Memory B cell (primary cell): ENCODE results near the gene TLE3.

ENCODE experiments used
- ATAC-seq: fragments of 150-1000 bp; cut with Tn5 transposase; 2 replicates; pipeline ENCODE4 v1.10.0; 2021; ENCODE audit warnings: low read depth, mild to moderate bottlenecking, moderate library complexity
- DNase-seq, 2 donors: peaks; one replicate each; pipeline ENCODE4 v3.0.0; 2022; ENCODE audit warnings: low spot score in 2 of 2
- H3K27ac Mint-ChIP-seq: one replicate; pipeline ENCODE4 v1.8.0; 2022; ENCODE audit warnings: mild to moderate bottlenecking, moderate library complexity, mixed read lengths
- H3K27me3 Mint-ChIP-seq: one replicate; pipeline ENCODE4 v1.8.0; 2022; ENCODE audit warnings: mixed read lengths
- H3K36me3 Mint-ChIP-seq: one replicate; pipeline ENCODE4 v1.8.0; 2022; ENCODE audit warnings: mild to moderate bottlenecking, mixed read lengths
- H3K4me1 Mint-ChIP-seq: one replicate; pipeline ENCODE4 v1.8.0; 2022; ENCODE audit warnings: mixed read lengths
- H3K4me3 Mint-ChIP-seq: one replicate; pipeline ENCODE4 v1.8.0; 2022; ENCODE audit warnings: mild to moderate bottlenecking, moderate library complexity, mixed read lengths
- H3K9me3 Mint-ChIP-seq: one replicate; pipeline ENCODE4 v1.8.0; 2022; ENCODE audit warnings: mixed read lengths

Gene TLE3

DNA sequence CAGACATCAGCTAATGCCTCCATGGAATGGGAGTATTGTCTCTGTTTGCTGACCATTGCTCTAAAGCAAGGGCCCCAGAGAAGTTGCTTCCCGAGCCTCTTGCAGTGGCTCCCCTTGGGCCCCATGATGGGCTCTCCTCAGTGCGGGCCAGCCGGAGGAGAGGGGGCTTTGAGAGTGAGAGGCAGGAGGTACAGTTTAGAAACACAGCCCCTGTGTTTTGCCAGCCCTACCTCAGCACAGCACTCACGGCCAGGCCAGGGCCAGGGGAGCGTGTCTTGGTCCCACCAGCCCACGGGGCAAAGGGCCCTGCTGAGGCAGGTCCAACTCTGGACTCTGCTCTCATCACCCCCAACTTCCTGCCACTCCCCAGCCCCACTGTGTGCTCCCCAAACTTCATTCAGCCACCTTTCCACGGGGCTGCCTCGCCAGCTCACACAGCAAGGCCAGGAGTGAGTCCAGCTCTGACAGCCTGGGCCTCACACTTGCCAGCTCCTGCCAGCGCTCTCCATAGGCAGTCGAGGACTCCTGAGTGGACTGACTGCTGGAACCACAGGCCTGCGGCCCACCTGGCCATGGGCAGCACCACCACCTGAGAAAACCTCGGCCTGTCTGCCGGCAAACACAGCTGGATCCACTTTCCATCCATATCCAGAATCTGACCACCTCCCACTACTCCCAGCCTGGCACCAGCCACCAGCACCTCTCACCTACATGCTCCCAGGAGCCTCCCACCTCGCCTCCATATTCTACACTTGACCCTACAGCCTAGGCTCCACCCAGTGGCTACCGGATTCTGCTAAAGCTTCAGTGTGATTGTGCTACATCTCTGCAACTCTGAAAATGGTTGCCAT is 99.0 kb downstream of the TLE3 start:
- Mint-ChIP-seq H3K4me1 (peaks cover 70% of the 10 kb centered on the region), H3K27me3 (no peaks in the 10 kb centered on the region), H3K36me3 (peaks cover 12% of the 10 kb centered on the region), H3K9me3 (peaks cover 5% of the 10 kb centered on the region), H3K27ac (peak overlapping the region; percentile 74), H3K4me3 (no peak overlapping the region)
- ATAC-seq (no peak), DNase-seq (no peak)

DNA sequence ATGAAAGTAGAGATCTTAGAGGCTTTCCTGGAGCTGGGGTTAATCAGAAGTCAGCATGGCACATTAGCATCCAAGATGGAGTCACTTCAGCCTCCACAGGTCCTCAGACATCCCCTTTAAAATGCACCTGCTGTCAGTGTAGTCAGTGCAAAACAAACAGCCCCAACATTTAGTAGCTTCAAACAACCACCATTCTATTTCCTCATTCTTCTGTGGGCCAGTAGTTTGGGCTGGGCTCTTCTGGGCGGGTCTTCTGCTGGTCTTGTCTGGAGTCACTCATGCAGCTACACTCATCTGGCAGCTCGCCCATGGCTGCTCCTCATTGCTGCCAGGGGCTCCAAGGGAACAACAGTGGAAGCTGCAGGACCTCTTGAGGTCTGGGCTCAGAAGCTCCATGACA is 99.9 kb downstream of the TLE3 start:
- peaks cover 9% of the 10 kb centered on the region for H3K36me3 Mint-ChIP-seq
- no peaks in the 10 kb centered on the region for H3K27me3 Mint-ChIP-seq
- DNase-seq (no peak), ATAC-seq (peak; percentile 62)
- peak overlapping the region; percentile 74 for H3K27ac Mint-ChIP-seq
- H3K9me3 Mint-ChIP-seq: peaks cover 2% of the 10 kb centered on the region
- peaks cover 77% of the 10 kb centered on the region for H3K4me1 Mint-ChIP-seq
- no peak overlapping the region for H3K4me3 Mint-ChIP-seq
